GM19397 (cell line): ENCODE data around the gene TNNT1.
"Not testable (repeated sequence)": the region's sequence is repeated elsewhere in the genome, so short reads cannot be mapped to it uniquely, and the experiment has no call there.

Experiments
- ATAC-seq: cut with Tn5 transposase; IDR thresholded peaks from one replicate; pipeline ENCODE4 v1.9.1; 2021; ENCODE audit warnings: mild to moderate bottlenecking, moderate library complexity; ENCODE audit not compliant: unreplicated experiment

The TNNT1 gene

GRCh38 chr19:55112777-55113569, 36.0 kb downstream of the TNNT1 start:
- ATAC-seq = no peak

GRCh38 chr19:55112246-55112776, 36.7 kb downstream of the TNNT1 start:
- no peak for ATAC-seq

GRCh38 chr19:55111238-55111831, 37.7 kb downstream of the TNNT1 start:
- no peak for ATAC-seq

- no peak for ATAC-seq
Observed at GRCh38 chr19:55109527-55110291, 39.3 kb downstream of the TNNT1 start.

- ATAC-seq = not testable (repeated sequence)
Observed at GRCh38 chr19:55107252-55107651, 41.8 kb downstream of the TNNT1 start.

- no peak for ATAC-seq
Observed at GRCh38 chr19:55106591-55106990, 42.4 kb downstream of the TNNT1 start.

GRCh38 chr19:55105237-55105636, 43.8 kb downstream of the TNNT1 start:
- ATAC-seq = no peak

- ATAC-seq = no peak
Observed at GRCh38 chr19:55103190-55103589, 45.8 kb downstream of the TNNT1 start.

- no peak for ATAC-seq
Observed at GRCh38 chr19:55101261-55101660, 47.7 kb downstream of the TNNT1 start.

- ATAC-seq = no peak
Observed at GRCh38 chr19:55099557-55100506, 49.2 kb downstream of the TNNT1 start.

GRCh38 chr19:55098716-55099556, 50.1 kb downstream of the TNNT1 start:
- no peak for ATAC-seq

- no peak for ATAC-seq
Observed at GRCh38 chr19:55097864-55098715, 50.9 kb downstream of the TNNT1 start.

- no peak for ATAC-seq
Observed at GRCh38 chr19:55096061-55096701, 52.8 kb downstream of the TNNT1 start.

GRCh38 chr19:55095260-55096060, 53.5 kb downstream of the TNNT1 start:
- ATAC-seq = no peak

- ATAC-seq = no peak
Observed at GRCh38 chr19:55094456-55095259, 54.3 kb downstream of the TNNT1 start.
